Gastroesophageal sphincter (tissue), 3 donors: Measurements from ENCODE around the gene LDB2.

ENCODE experiments used
- CTCF ChIP-seq, 4 experiments: fragments of 200-600 bp in 2 of 4; fragments of 450-650 bp in 2 of 4; sonication (generic) in 1 of 4; IDR thresholded peaks; one replicate each; pipeline ENCODE4 v1.5.1; 2017 to 2019; ENCODE audit warnings: antibody characterized with exemption in 4 of 4, mild to moderate bottlenecking in 2 of 4, moderate library complexity in 2 of 4
- POLR2A ChIP-seq, 2 donors: fragments of 450-650 bp; IDR thresholded peaks; one replicate each; pipeline ENCODE4 v1.6.1; 2017; ENCODE audit warnings: antibody characterized with exemption in 2 of 2, mild to moderate bottlenecking in 2 of 2, moderate library complexity in 1 of 2
- POLR2AphosphoS5 ChIP-seq: sonication (generic); formaldehyde crosslinking; IDR thresholded peaks from one replicate; pipeline ENCODE4 v1.6.1; 2017; ENCODE audit warnings: antibody characterized with exemption

GRCh38 chr4:16809064-16809463 lies 89.4 kb downstream of the LDB2 start:
- TF ChIP-seq CTCF (IDR thresholded peaks at IDR 0.05) (no peak), POLR2AphosphoS5 (no peak), POLR2A (IDR thresholded peaks at IDR 0.05) (no peak)
